Transverse colon (tissue), 4 donors: ENCODE results near the gene PSMD14. TPM values are rescaled to one million over a fixed set of nuclear protein-coding genes. Genes with fewer than 3 reads are reported as not detected.

Experiments used
- DNase-seq: peaks from one replicate; pipeline ENCODE4 v3.0.0-alpha.2; 2019
- H3K27ac ChIP-seq, 4 donors: fragments of 200-600 bp; sonication (generic); 2 replicates each; pipeline ENCODE4 v1.5.1; 2016 to 2018; ENCODE audit warnings: inconsistent platforms in 4 of 4
- H3K27me3 ChIP-seq: fragments of 200-600 bp; sonication (generic); 2 replicates; pipeline ENCODE4 v1.5.1; 2017; ENCODE audit warnings: inconsistent platforms
- H3K36me3 ChIP-seq, 4 donors: fragments of 200-600 bp; sonication (generic); 2 replicates each; pipeline ENCODE4 v1.5.1; 2017 to 2019; ENCODE audit warnings: inconsistent platforms in 4 of 4
- H3K4me1 ChIP-seq, 4 donors: fragments of 200-600 bp; sonication (generic); 2 replicates each; pipeline ENCODE4 v1.5.1; 2017 to 2020; ENCODE audit warnings: inconsistent platforms in 4 of 4
- H3K4me3 ChIP-seq, 4 donors: fragments of 200-600 bp; sonication (generic); 1 replicate in 1 of 4; 2 replicates in 3 of 4; pipeline versions ENCODE4 v1.5.1 to v1.6.1; 2017 to 2019; ENCODE audit warnings: inconsistent platforms in 4 of 4
- H3K9me3 ChIP-seq, 2 donors: fragments of 200-600 bp; sonication (generic); 2 replicates each; pipeline ENCODE4 v1.5.1; 2017 to 2019; ENCODE audit warnings: inconsistent platforms in 2 of 2
- EP300 ChIP-seq: sonication (generic); formaldehyde crosslinking; IDR thresholded peaks from one replicate; pipeline ENCODE4 v1.6.1; 2017; ENCODE audit warnings: antibody characterized with exemption, low read depth
- POLR2A ChIP-seq: fragments of 450-650 bp; IDR thresholded peaks from one replicate; pipeline ENCODE4 v1.6.1; 2016; ENCODE audit warnings: antibody characterized with exemption, mild to moderate bottlenecking, moderate library complexity
- POLR2AphosphoS5 ChIP-seq, 3 donors: sonication (generic); formaldehyde crosslinking; IDR thresholded peaks; one replicate each; pipeline ENCODE4 v1.6.1; 2016; ENCODE audit warnings: antibody characterized with exemption in 3 of 3
- WGBS, 2 donors: methylation state at CpG; one replicate each; pipeline ENCODE4 v1.1.5; 2018; ENCODE audit warnings: low coverage in 1 of 2; 5-methylcytosine and 5-hydroxymethylcytosine counted together
- in situ Hi-C, 4 donors: fragments of 200-750 bp; cut with MboI; loops; one replicate each; pipeline versions ENCODE4 v1.15.0 to v1.15.1; 2017; ENCODE audit warnings: low sequenced_read_pairs in 3 of 4, low pct_ligation_motif_present in 1 of 4, low pct_unique_long_range_greater_than_20kb in 1 of 4
- intact Hi-C: fragments of 100-400 bp; cut with DNase I; formaldehyde crosslinking; loops from one replicate; pipeline ENCODE4 v1.15.1; 2023; ENCODE audit warnings: low total_unique reads
- total RNA-seq, 4 donors: library from RNA; depleted of rRNA; stranded (reverse); fragments of >200 nt; gene quantifications; one replicate each; pipeline ENCODE4 v1.1.0, GENCODE V29; 2016
- TF ChIP-seq, protein P1 (sequence below), 5 experiments: fragments of 200-600 bp in 3 of 5; fragments of 450-650 bp in 2 of 5; sonication (generic) in 3 of 5; IDR thresholded peaks; 1 replicate in 2 of 5; 2 replicates in 3 of 5; pipeline ENCODE4 v1.5.1; 2016 to 2017; ENCODE audit warnings: antibody characterized with exemption in 5 of 5, inconsistent platforms in 3 of 5, mild to moderate bottlenecking in 2 of 5, moderate library complexity in 1 of 5

PSMD14 gene
- total RNA-seq, 4 donors from 2014 or later, result 5.2 to 30.1 (median 22.6) TPM

DNA sequence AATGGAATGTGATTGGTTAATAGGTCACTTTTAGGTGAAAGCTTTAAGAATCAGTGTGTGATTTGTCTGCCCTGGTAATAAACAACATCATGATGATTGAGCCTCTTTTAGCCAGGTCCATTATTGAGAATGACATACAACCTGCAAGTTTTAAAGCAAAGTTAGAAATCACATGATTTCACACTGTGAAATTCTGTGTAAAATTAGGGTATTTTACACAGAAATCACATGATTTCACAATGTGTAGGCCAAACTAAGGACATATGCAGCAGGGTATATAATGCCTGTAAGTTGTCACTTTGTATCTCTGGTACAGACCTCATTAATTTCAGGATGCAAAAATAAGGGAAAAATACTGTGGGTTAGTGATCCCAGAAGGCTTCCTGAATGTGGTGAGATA, 16.7 kb downstream of the PSMD14 start:
- no peaks in the 10 kb centered on the region for H3K27me3 ChIP-seq
- H3K9me3 ChIP-seq, result no peaks in the 10 kb centered on the region
- in situ Hi-C loops (no loop called here), intact Hi-C loops (no loop called here)
- TF ChIP-seq POLR2A (no peak), POLR2AphosphoS5 (IDR thresholded peaks at IDR 0.05) (no peak), EP300 (no peak)
- TF ChIP-seq, protein P1, sequence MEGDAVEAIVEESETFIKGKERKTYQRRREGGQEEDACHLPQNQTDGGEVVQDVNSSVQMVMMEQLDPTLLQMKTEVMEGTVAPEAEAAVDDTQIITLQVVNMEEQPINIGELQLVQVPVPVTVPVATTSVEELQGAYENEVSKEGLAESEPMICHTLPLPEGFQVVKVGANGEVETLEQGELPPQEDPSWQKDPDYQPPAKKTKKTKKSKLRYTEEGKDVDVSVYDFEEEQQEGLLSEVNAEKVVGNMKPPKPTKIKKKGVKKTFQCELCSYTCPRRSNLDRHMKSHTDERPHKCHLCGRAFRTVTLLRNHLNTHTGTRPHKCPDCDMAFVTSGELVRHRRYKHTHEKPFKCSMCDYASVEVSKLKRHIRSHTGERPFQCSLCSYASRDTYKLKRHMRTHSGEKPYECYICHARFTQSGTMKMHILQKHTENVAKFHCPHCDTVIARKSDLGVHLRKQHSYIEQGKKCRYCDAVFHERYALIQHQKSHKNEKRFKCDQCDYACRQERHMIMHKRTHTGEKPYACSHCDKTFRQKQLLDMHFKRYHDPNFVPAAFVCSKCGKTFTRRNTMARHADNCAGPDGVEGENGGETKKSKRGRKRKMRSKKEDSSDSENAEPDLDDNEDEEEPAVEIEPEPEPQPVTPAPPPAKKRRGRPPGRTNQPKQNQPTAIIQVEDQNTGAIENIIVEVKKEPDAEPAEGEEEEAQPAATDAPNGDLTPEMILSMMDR (IDR thresholded peaks at IDR 0.05), result no peak
- DNase-seq, result no peak
- no peaks in the 10 kb centered on the region for H3K36me3 ChIP-seq
- H3K27ac ChIP-seq, result no peak overlapping the region
- H3K4me3 ChIP-seq, result no peak overlapping the region
- H3K4me1 ChIP-seq, result no peaks in the 10 kb centered on the region

DNA sequence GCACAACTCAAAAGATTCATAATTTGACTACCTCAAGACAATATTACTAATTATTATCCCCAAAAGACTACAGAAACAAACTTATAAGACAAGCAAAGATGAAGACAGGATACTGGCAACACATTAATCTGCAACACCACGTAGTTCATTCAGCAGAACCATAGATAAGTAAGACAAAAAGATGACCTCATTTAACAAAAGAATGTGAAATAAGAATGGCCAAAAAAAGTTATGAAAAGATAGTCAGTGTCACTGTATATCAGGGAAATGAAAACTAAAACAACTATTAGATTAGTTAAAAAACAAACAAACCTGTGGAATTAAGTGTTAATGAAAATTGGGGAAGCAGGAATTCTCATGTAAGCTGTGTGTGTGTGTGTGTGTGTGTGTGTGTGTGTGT, 19.4 kb downstream of the PSMD14 start:
- H3K9me3 ChIP-seq, result no peaks in the 10 kb centered on the region
- peaks cover 0 to 4% (median 0%) of the 10 kb centered on the region in 4 donors for H3K36me3 ChIP-seq
- in situ Hi-C loops (no loop called here), intact Hi-C loops (no loop called here)
- H3K4me1 ChIP-seq, result no peaks in the 10 kb centered on the region
- H3K27me3 ChIP-seq, result no peaks in the 10 kb centered on the region
- WGBS, 2 donors, result 91 to 100% methylated on average over 1 of the region's 1 CpG
- H3K27ac ChIP-seq, result no peak overlapping the region
- no peak for DNase-seq
- TF ChIP-seq EP300 (no peak), POLR2A (no peak), POLR2AphosphoS5 (IDR thresholded peaks at IDR 0.05) (no peak)
- TF ChIP-seq, protein P1 (IDR thresholded peaks at IDR 0.05), result no peak
- H3K4me3 ChIP-seq, result no peak overlapping the region

DNA sequence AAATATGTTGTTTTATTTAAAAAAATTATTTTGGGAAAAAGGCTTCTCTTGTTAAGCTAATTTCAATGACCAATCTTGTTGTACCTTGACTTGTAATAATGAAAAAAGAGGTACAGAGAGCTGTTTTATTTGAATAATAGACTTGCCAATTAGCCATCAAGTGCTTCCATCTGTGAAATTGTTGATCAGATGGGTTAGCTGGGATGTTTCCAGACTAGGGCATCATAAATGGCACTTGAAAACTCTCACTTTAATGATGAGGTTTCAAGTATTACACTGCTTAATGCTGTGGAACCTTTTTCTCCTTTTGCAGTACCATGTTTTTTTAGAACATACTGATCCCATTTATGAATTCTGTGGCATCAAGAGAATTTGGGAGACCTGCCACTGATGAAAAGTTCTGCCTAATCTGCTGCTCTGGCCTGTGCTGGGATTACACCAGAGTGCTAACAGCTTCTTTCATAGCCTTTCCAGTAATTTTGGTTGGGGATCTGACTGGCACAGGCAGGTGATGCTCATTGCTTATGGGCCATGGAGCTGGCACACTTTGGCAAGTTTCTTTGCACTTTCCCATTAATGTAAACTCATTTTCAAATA, 24.2 kb downstream of the PSMD14 start:
- H3K27me3 ChIP-seq, result no peaks in the 10 kb centered on the region
- no peak overlapping the region for H3K27ac ChIP-seq
- no peak for TF ChIP-seq EP300
- TF ChIP-seq, protein P1 (IDR thresholded peaks at IDR 0.05), result no peak
- TF ChIP-seq POLR2AphosphoS5 (IDR thresholded peaks at IDR 0.05), result no peak
- TF ChIP-seq POLR2A, result no peak
- no peaks in the 10 kb centered on the region for H3K4me1 ChIP-seq
- H3K4me3 ChIP-seq, result no peak overlapping the region
- DNase-seq, result no peak
- in situ Hi-C loops, result no loop called here
- no peaks in the 10 kb centered on the region for H3K9me3 ChIP-seq
- peaks cover 0 to 4% (median 0%) of the 10 kb centered on the region in 4 donors for H3K36me3 ChIP-seq
- intact Hi-C loops, result no loop called here

DNA sequence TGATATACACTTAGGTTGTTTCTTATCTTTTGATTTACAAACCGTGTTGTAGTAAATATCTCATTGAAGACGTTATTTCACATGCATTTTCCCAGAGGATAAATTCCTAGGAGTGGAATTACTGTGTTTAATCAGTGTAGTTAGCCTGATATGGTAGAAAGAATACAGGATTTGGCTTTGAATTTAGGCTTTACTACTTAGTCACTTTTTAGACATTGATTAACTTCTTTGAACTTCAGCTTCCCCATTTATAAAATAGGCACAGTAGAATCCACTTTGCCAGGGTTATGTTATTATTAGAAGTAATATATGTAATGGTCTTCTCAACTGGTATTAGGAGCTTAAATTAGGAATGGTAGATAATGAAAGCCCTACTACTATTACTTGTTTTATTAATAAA, 27.4 kb downstream of the PSMD14 start:
- DNase-seq, result no peak
- no peaks in the 10 kb centered on the region for H3K4me1 ChIP-seq
- no peaks in the 10 kb centered on the region for H3K27me3 ChIP-seq
- WGBS, 2 donors, result 88 to 90% methylated on average over 2 of the region's 2 CpGs
- intact Hi-C loops, result no loop called here
- no peak overlapping the region for H3K4me3 ChIP-seq
- no peaks in the 10 kb centered on the region for H3K9me3 ChIP-seq
- in situ Hi-C loops, result no loop called here
- peaks cover 0 to 2% (median 0%) of the 10 kb centered on the region in 4 donors for H3K36me3 ChIP-seq
- TF ChIP-seq POLR2AphosphoS5 (IDR thresholded peaks at IDR 0.05) (no peak), POLR2A (no peak), EP300 (no peak)
- TF ChIP-seq, protein P1 (IDR thresholded peaks at IDR 0.05), result no peak
- H3K27ac ChIP-seq, result no peak overlapping the region
